ENCODE data around the gene AMZ1.
"Not testable (repeated sequence)": the region's sequence is repeated elsewhere in the genome, so short reads cannot be mapped to it uniquely, and the experiment has no call there.

The AMZ1 gene

DNA sequence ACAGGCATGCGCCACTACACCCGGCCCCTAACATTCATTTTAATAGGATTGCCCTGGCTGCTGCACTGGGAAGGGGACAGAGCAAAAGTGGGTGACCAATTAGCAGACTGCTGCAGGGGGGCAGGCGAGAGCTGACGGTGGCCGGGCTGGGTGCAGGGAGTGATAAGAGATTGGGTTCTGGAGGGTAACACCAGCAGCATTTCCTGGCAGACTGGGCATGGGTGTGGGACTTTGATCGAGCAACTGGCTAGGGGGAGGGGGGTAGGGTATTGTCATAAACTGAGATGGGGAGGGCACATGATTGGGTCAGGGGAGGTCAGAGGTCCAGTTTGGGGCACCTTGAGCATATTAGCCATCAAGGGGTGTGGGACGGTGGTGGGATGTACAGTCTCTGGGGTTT is 20.2 kb upstream of the AMZ1 start:
- no peak for DNase-seq (ENCODE audit: low spot score)

DNA sequence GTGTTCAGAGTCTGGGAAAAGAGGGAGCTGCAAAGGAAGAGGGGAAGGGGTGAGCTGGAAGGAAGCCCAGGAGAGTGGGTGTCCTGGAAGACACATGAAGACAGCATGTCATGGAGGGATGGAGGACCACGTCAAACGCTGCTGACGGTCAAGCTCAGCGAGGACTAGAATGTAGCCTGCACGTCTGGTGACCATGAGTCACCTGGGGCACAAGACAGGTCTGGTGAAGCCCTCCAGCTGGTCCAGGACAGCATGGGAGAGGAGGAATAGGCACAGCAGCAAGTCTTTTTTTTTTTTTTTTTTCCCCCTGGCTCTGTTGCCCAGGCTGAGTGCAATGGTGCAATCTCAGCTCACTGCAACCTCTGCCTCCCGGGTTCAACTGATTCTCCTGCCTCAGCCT is 19.6 kb upstream of the AMZ1 start:
- no peak for DNase-seq (ENCODE audit: low spot score)

DNA sequence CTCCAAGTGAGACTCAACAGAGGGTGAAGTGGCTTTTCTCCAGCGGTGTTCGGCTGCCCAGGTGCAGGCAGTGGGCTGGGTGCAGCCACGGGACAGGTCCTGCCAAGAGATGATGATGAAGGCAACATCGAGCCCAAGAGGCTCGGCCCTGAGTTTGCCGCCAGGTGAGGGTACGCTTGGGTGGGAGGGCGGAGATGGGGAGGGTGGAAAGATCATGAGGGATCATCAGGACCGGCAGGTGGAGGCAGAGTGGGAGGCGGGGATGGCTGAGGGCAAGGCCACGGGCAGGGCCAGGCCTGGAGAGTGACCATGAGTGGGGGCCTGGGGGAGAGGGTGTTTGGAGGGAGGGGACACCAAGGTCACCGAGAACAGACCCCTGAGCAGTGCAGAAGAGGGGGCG is 17.8 kb upstream of the AMZ1 start:
- DNase-seq (ENCODE audit: low spot score): no peak

DNA sequence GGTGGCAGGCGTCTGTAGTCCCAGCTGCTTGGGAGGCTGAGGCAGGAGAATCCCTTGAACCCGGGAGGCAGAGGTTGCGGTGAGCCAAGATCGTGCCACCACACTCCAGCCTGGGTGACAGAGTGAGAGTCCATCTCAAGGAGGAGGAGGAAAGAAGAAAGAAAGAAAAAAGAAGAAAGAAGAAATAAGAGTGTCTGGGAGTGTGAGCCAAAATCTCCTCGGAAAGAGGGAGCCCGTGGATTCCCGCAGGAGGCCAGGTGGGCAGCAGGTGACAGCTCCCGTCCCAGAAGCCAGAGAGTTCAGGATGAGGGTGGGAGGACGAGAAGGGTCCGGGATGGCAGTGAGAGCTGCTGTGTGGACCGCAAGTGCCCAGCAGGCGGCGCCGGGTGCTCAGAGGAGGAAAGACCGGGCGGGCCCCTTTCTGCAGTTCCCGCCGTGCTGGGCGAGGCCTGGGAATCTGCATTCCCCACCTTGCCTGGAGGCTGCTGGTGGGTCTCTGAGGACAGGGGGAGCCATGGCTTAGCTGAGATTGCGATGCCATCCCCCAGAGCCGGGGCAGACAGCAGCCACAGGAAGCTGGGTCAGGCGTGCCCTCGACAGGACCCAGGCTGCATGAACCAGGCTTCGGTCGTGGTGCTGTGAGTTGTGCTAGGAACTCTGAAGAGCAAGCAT is 17.1 kb upstream of the AMZ1 start:
- DNase-seq (ENCODE audit: low spot score): peak; percentile 64

DNA sequence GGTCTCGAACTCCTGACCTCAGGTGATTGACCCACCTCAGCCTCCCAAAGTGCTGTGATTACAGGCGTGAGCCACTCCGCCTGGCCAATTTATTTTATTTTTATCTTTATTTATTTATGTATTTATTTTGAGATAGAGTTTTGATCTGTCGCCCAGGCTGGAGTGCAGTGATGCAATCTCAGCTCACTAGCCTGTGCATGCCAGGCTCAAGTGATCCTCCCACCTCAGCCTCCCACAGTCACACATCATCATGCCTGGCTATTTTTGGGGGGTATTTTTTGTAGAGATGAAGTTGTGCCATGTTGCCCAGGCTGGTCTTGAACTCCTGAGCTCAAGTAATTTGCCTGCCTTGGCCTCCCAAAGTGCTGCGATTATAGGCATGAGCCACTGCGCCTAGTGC is 14.8 kb upstream of the AMZ1 start:
- DNase-seq (ENCODE audit: low spot score): not testable (repeated sequence)

DNA sequence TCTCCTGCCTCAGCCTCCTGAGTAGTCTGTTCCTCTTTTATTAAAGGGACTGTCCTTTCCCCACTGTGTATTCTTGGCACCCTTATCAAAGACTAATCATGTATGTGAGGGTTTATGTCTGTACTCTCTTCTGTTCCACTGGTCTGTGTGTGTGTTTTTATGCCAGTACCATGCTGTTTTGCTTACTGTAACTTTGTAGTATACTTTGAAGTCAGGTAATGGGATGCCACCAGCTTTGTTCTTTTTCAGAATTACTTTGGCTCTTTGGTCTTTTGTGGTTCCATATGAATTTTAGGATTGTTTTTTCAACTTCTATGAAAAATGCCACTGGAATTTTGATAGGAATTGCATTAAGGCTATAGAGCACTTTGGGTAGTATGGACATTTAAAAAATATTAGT is 14.1 kb upstream of the AMZ1 start:
- DNase-seq (ENCODE audit: low spot score): no peak

DNA sequence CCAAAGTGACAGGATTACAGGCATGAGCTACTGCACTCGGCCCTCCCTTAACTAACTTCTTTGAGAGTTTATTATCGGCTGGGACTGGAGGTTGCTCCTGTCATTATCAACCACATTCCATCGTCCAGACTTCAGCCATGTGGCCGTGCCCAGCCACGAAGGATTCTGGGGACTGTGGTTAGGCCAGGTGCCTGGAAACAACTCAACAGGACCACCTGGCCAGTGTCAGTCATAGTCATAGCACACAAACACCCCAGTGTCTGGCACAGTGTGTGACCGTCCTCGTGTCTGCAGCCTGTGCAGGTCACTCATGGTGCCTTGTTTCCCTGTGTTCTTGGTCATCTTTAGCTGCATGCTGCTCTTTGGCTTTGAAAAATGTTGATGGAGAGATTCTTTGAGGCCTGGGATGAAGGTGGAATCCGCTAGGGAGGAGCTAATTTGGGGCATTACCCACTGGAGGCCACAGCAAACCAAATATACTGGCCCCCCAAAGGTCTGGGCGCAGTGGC is 12.7 kb upstream of the AMZ1 start:
- no peak for DNase-seq (ENCODE audit: low spot score)

DNA sequence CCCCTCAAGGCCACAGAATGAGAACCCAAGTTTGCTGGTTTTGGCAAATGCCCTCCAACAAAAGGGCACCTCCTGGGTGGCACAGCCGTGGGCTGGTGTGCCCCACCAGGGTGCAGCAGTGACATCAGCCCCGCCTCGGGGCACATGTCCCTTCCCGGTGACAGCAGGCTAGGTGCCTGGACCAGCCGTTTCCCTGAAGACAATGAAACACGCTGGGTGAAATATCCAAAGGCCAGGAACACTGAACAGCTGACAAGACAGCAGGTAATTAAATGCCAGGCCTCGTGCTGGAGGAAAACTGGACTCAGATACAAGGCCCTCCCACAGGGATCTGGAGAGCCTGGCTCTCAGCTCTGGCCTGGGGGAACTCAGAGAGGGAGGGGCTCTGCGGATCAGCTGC is 11.4 kb upstream of the AMZ1 start:
- DNase-seq (ENCODE audit: low spot score): peak; percentile 75

DNA sequence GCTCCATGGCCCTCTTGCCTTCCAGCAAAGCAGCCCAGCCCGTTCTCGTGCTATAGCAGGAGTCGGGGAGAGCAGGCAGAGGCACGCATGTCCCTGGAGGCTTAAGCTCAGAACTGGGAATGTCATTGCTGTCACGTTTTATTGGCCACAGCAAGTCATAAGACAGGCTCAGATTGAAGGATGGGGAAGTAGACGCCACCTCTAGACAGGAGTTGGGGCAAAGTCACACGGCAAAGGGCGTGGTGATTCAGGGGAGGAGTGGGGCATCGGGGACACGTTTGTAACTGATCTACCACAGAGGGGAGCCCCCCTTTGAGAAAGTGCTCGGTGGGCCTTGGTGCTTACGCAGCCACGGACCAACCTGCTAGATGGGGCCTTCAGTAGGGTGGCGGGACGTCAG is 9.5 kb upstream of the AMZ1 start:
- DNase-seq (ENCODE audit: low spot score): not testable (repeated sequence)

DNA sequence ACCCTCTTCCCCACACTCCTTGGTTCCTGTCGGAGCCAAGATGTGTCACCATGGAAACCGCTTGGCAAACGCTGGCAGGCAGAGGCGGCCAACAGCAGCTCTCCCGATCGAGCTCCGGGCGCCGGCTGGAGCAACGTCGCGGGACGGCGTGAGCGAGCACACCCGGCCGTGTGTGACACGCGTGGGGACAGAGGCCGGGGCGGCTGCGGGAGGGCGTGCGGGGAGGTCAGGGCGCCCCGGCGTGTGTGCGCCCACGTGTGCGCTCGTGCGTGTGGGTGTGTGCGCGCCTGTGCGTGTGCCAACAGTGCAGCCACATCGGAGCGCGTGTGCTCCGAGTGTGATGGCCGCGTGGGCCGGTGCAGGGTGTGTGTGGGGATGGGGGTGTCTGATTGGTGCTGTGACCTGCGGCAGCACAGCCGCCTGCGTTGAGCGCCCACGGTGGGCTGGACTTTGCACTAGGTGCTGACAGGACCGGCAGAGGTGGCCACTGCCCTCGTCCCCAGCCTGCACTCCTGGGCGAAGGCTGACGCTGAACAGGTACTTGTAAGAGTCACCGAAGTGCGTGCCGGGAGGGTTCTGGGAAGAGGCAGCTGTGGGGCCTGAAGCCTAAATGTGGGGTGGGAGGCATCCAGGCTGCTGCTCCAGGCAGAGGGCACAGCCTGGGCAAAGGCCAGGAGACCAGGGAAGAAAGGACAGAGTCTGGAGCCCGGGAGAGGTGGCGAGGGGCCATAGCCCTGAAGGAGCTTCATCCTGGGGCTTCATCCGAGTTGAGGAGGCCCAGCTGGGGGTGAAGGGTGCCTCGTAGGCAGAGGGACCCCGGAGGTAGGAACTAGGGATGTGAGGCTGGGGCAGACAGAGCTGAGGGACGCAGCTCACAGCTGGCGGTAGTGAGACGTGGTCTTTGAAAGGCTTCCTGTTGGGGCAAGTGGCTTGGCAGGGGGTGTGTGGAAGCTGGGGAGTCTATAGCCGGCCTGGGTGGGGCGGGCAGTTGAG is 8.6 kb upstream of the AMZ1 start:
- not testable (repeated sequence) for DNase-seq (ENCODE audit: low spot score)

DNA sequence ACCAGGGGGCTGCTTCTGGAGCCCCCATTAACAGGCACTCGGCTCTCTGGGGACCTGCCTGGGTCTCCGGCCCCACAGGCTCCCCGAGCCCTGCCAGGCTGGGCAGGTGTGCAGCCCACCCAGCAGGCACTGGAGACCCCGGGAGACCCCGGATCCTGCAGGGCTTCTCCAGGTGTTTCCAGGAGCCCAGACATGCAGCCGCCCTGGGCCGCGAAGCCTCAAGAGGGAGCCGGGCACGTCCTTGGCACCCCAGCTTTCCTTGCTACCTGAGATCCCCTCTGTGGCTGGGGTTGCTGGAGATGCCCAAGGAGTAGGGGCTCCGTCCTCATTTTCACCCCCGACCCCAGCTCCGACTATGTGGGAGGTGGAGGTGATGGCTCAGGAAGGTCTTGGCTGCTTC is 7.7 kb upstream of the AMZ1 start:
- DNase-seq (ENCODE audit: low spot score): no peak

DNA sequence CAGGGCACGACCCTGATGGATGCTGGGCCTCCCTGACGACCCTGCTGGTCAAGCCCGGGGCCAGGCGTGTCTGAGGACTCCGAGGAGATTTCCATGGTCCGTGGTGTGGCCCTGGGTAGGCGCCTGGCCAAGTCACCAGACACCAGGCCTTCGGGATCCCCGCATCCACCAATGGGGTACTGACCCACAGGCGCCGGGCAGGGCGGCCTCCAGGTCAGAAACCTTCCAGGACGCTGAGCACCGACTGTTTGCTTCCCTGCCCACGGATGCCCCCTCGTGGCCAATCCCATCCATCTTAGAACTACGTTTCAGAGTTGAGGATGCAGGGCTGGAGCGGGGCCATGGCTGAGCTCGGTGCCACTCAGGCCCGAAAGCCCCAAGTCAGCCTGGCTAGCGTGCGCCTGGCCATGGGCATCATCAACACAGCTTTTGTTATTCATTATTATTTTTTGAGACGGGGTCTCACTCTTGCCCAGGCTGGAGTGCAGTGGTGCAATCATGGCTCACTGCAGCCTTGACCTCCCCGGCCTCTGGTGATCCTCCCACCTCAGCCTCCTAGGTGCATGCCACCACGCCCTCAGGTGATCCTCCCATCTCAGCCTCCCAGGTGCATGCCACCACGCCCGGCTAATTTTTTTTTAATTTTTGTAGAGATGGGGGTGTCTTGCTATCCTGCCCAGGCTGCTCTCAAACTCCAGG is 7.1 kb upstream of the AMZ1 start:
- peak; percentile 66 for DNase-seq (ENCODE audit: low spot score)

DNA sequence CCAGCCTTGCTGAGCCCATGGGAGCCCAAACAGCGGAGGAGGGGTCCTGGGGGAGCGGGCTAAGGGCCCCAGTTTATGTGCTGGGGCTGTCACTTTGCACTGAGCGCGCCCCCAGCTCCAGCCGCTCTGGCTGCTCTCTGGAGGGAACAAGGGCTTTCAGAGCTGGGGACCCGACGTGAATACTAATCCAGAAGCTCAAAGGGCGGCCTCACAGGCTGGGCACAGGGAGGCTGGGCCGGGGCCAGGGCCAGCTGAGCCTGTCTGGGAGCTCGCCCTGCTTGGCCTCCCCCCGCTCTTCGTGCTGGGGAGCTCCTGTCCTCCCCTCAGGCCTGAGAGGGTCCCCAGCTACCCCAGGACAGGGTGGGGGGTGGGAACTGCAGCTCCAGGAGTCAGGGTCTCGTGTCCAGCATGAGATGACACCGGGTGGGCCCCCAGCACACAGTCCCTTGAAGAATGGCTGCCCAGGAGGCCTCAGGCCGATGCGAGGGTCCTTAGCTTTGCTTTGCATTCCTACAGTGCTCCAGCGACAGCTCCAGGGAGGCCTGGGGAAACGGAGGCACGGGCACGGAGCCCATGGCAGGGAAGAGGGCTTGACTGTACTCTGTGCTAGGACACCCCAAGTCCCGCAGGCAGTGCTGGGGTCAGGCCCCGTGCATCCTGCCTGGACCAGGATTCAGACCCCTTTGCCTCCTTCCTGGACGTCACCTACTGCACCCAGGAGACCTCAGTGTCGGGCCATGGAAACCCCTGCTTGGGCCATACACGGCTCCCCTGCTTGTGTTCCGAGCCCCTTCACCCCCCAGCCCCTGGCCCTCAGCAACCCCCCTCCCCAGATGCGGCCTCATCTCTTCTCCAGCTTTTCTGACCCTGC is 5.8 kb upstream of the AMZ1 start:
- no peak for DNase-seq (ENCODE audit: low spot score)

DNA sequence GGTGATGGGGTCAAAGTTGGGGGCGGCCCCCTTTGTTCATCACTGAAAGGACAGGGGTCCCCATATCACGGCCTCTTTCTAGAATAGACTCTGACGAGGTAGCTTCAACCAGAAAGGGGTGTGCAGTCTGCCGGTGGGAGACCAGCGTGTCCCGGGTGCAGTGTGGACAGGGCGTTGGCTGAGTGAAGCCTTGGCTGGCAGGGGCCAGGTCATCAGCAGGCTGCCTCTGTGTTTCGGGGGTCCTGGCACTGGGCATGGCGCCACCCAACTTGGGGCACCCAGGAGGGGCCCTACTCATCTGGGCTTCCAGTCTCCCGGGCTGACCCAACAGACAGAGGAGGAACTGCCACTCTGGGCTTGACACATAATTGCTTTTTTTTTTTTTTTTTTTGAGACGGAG is 3.5 kb upstream of the AMZ1 start:
- no peak for DNase-seq (ENCODE audit: low spot score)

DNA sequence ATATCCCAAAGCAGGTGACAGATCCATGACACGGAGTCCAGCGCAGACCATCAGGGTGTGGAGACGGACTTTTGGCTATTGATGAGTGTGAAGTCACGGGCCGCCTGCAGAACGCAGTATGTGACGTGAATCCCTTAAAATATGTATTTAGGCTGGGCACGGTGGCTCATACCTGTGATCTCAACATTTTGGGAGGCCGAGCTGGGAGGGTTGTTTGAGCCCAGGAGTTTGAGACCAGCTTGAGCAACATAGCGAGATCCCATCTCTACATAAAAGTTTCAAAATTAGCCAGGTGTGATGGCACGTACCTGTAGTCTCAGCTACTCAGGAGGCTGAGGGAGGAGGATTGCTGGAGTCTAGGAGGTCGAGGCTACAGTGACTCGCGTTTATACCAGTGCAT is 1.9 kb upstream of the AMZ1 start:
- DNase-seq (ENCODE audit: low spot score): no peak

DNA sequence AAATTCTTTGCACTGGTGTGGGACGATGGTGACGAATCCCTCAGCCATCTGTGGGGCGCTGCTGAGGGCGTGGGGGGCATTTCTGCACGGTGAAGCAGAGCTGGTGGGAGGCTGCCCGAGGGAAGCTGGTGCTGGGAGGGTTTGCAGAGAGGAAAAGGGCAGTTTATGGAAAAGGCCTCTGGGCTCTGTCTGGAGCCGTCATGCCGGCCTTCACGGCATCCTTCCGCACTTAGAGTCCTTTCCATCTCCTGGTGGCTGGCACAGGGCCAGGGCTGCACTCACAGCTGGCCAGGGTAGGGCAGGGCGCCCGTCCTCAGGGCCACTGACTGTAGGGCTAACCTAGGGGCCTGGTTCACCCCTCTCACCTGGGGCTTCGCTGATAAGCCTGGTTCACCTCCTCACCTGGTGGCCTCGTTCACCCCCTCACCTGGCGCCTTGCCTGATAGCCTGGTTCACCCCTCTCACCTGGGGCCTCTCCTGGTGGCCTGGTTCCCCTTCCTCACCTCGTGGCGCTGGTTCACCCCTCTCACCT is 598 bp upstream of the AMZ1 start:
- no peak for DNase-seq (ENCODE audit: low spot score)

DNA sequence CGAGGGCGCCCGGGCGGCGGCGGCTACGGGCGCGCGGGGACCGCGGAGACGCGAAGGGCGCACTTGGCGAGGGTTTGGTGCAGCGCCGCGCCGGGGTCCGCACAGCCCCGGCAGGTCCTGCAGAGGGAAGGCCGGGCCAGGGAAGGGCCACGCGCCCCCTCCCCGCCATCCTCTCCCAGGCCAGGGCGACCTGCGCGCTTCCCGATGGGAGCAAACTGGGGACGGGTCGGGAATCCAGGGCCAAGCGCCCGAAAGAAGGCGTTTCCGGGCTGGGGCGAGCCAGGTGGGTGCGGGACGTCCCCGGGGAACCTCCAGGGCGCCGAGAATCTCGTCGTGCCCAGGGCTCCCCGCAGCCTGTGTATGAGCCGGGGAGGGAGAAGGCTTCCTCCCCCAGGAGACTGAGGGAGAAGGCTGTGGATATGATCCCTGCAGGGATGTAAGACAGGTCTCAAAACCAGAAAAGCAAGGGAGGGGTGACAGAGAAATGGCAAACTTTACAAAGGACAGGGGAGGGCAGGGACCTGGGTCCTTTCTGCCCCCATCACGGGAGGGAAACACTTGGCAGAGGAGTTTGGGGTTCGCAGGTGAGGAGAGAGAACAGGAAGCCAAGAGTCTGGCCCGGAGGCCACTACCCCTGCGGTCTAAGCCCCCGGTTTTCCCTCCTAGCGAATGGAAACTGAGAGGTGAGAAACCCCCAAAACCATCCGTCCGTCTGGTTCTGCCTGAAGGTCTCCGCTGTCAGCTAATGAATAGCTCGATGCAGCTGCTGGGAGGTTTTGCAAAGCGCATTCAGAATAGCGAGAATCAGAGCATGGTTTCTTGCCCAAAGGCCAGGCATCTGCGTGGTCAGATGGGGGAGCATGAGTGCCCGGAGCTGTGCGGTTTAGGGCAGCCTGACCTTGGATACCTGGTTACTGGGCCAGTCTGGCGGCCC is 674 bp downstream of the AMZ1 start:
- DNase-seq (ENCODE audit: low spot score): no peak

DNA sequence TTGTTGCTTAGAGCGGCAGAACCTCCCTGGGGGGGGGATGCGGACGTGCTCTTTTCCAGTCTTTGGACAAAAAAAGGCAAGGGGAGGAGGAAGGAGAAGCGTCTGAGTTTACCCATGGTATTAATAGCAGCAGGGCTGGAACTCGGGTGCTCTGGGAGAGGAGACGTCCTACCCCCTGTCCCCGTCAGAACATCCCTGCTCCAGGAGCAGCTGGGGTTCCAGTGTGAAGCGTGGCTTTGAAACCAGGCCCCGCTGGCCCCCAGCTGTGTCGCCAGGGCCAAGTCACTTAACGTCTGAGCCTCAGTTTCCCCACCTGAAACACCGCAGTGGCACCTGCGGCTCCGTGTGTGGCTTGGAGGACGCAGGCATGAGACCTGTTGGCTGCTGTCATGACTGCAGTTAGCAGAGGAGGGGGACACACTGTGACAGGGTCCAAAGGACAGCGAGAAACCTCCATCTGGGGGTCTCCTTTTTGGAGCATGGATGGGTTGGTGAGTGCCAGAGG is 1.4 kb downstream of the AMZ1 start:
- no peak for DNase-seq (ENCODE audit: low spot score)

DNA sequence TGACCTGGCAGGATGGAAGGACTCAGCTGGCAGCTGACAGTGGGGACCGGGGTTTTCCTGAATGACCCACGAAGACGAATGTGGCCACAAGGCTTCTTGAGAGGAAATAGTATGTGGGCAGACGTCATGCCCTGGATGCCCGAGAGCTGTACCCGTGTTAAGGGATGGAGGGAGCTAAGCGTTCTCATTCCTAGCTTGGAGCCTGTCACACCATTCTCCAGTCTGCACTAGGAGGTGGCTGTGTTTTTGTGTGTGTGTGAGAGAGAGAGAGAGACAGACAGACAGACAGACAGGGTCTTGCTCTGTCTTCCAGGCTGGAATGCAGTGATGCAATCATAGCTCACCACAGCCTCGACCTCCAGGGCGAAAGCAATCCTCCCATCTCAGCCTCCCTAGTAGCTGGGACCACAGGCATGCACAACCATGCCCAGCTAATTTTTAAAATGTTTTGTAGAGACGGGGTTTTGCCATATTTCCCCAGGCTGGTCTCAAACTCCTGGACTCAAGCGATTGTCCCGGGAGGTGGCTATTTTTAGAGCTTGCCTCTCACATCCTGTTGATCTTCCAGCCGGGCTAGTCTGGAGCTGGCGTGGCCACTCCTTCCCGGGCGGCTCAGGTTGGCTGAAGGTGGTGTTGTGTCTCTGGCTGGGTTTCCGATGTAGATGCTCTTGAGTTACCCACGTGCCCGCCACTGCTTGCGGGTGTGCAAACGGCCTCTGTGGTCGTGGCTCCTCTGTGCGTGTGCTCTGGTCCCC is 2.1 kb downstream of the AMZ1 start:
- DNase-seq (ENCODE audit: low spot score): no peak

All from SK-N-DZ (cell line).